Endometrium (tissue), 2 donors: ENCODE data around the gene SUGCT.
"Not testable (repeated sequence)": the region's sequence is repeated elsewhere in the genome, so short reads cannot be mapped to it uniquely, and the experiment has no call there.

Experiments used
- FAIRE-seq: peaks from 2 replicates; lab custom pipeline; 2012; peaks lifted over from hg19 to GRCh38; lab: Jason Lieb, UNC
- donor health status: control.
- donor health status: control.

SUGCT gene

GRCh38 chr7:40572810-40573465 lies 438.1 kb downstream of the SUGCT start:
- FAIRE-seq = no peak

- FAIRE-seq = peak; percentile 80
Measured at GRCh38 chr7:40579401-40579800, 444.6 kb downstream of the SUGCT start.

GRCh38 chr7:40580776-40581175 lies 446.0 kb downstream of the SUGCT start:
- FAIRE-seq = no peak

GRCh38 chr7:40582539-40582938 lies 447.7 kb downstream of the SUGCT start:
- no peak for FAIRE-seq

GRCh38 chr7:40583667-40584444 lies 449.1 kb downstream of the SUGCT start:
- no peak for FAIRE-seq

GRCh38 chr7:40584667-40585433 lies 450.0 kb downstream of the SUGCT start:
- no peak for FAIRE-seq

- FAIRE-seq = no peak
Measured at GRCh38 chr7:40586197-40586596, 451.4 kb downstream of the SUGCT start.

- peak; percentile 31 for FAIRE-seq
Measured at GRCh38 chr7:40587419-40587818, 452.6 kb downstream of the SUGCT start.

- FAIRE-seq = no peak
Measured at GRCh38 chr7:40595129-40595528, 460.3 kb downstream of the SUGCT start.

GRCh38 chr7:40595832-40596231 lies 461.0 kb downstream of the SUGCT start:
- FAIRE-seq = peak; percentile 93

- no peak for FAIRE-seq
Measured at GRCh38 chr7:40597517-40597916, 462.7 kb downstream of the SUGCT start.

GRCh38 chr7:40598915-40599314 lies 464.1 kb downstream of the SUGCT start:
- no peak for FAIRE-seq

- FAIRE-seq = no peak
Measured at GRCh38 chr7:40599836-40600235, 465.0 kb downstream of the SUGCT start.

- not testable (repeated sequence) for FAIRE-seq
Measured at GRCh38 chr7:40602351-40602750, 467.5 kb downstream of the SUGCT start.

- no peak for FAIRE-seq
Measured at GRCh38 chr7:40604601-40605438, 470.0 kb downstream of the SUGCT start.

GRCh38 chr7:40608321-40609075 lies 473.7 kb downstream of the SUGCT start:
- FAIRE-seq = no peak

- FAIRE-seq = no peak
Measured at GRCh38 chr7:40610461-40610860, 475.7 kb downstream of the SUGCT start.

- no peak for FAIRE-seq
Measured at GRCh38 chr7:40611095-40611871, 476.5 kb downstream of the SUGCT start.

GRCh38 chr7:40612298-40612697 lies 477.5 kb downstream of the SUGCT start:
- FAIRE-seq = no peak

GRCh38 chr7:40619647-40620046 lies 484.8 kb downstream of the SUGCT start:
- FAIRE-seq = no peak
